Body of pancreas (tissue), 4 donors: Measurements from ENCODE around the gene S100A1.

Experiments used
- POLR2A ChIP-seq, 3 donors: fragments of 450-650 bp; IDR thresholded peaks; one replicate each; pipeline ENCODE4 v1.6.1; 2016; ENCODE audit warnings: antibody characterized with exemption in 3 of 3, mild to moderate bottlenecking in 2 of 3
- TF ChIP-seq, protein P1 (sequence below), 7 experiments: fragments of 450-650 bp in 4 of 7; fragments of 200-600 bp in 3 of 7; sonication (generic) in 3 of 7; IDR thresholded peaks; one replicate each; pipeline ENCODE4 v1.5.1; 2016 to 2019; ENCODE audit warnings: antibody characterized with exemption in 7 of 7

DNA sequence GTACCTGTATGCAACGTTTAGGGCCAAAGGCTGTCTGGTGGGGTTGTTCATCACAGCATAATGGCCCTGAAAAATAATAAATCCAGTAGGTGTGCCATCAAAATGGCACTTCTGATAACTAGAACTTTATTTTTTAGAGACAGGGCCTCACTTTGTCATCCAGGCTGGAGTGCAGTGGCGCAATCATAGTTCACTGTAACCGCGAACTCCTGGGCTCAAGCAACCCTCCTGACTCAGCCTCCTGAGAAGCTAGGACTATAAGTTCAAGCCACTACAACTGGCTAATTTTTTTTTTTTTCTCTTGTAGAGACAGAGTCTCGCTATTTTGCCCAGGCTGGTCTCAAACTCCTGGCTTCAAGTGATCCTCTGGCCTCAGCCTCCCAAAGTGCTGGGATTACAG is 35.0 kb downstream of the S100A1 start:
- TF ChIP-seq, protein P1, sequence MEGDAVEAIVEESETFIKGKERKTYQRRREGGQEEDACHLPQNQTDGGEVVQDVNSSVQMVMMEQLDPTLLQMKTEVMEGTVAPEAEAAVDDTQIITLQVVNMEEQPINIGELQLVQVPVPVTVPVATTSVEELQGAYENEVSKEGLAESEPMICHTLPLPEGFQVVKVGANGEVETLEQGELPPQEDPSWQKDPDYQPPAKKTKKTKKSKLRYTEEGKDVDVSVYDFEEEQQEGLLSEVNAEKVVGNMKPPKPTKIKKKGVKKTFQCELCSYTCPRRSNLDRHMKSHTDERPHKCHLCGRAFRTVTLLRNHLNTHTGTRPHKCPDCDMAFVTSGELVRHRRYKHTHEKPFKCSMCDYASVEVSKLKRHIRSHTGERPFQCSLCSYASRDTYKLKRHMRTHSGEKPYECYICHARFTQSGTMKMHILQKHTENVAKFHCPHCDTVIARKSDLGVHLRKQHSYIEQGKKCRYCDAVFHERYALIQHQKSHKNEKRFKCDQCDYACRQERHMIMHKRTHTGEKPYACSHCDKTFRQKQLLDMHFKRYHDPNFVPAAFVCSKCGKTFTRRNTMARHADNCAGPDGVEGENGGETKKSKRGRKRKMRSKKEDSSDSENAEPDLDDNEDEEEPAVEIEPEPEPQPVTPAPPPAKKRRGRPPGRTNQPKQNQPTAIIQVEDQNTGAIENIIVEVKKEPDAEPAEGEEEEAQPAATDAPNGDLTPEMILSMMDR (IDR thresholded peaks at IDR 0.05), result no peak
- no peak for TF ChIP-seq POLR2A (IDR thresholded peaks at IDR 0.05)
